ENCODE results near the gene ADAM8. TPM values are rescaled to one million over a fixed set of nuclear protein-coding genes. Genes with fewer than 3 reads are reported as not detected.

ADAM8 gene
- total RNA-seq, 4 donors from 2014 or later, result 3.3 to 5.7 (median 4.3) TPM

- H3K4me1 ChIP-seq, result no peaks in the 10 kb centered on the region
- intact Hi-C loops (cut with DNase I), result no loop called here
- H3K27ac ChIP-seq, result no peak overlapping the region
- peaks cover 0 to 62% (median 6%) of the 10 kb centered on the region in 4 donors for H3K27me3 ChIP-seq
- 83 to 84% methylated on average over 7 to 9 of the region's 11 CpGs for WGBS, 2 donors
- H3K9me3 ChIP-seq, result no peaks in the 10 kb centered on the region
- no peak for TF ChIP-seq CTCF (IDR thresholded peaks at IDR 0.05)
- TF ChIP-seq POLR2A (IDR thresholded peaks at IDR 0.05), result no peak
- no peaks in the 10 kb centered on the region for H3K36me3 ChIP-seq
- DNase-seq, result no peak
- no peak overlapping the region for H3K4me3 ChIP-seq
These were observed 55.3 kb downstream of the ADAM8 start for GRCh38 chr10:133221331-133221730.

DNA sequence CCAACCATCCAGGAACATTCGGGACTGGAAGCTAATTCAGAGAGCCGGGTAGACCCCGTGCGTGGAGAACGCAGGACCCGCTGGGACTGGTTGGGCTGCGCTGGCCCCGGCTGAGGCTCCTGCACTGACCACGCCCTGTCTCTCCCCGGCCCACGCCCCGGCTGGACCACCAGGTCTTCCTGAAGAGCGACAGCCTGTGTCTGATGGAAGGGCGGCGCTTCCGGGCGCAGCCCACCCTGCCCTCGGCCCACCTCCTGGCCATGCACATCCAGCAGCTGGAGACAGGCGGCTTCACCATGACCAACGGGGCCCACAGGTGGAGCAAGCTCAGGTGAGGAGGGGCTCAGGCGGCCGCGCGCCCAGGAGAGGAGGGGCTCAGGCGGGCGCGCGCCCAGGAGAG, 56.9 kb downstream of the ADAM8 start:
- no peak for DNase-seq
- no peak for TF ChIP-seq POLR2A (IDR thresholded peaks at IDR 0.05)
- no peak for TF ChIP-seq CTCF (IDR thresholded peaks at IDR 0.05)
- WGBS, 2 donors, result no CpG with 5 or more reads among the region's 28 CpGs
- Histone ChIP-seq H3K36me3 (no peaks in the 10 kb centered on the region), H3K27ac (no peak overlapping the region), H3K4me1 (no peaks in the 10 kb centered on the region), H3K4me3 (no peak overlapping the region), H3K9me3 (no peaks in the 10 kb centered on the region), H3K27me3 (peaks cover 0 to 56% (median 6%) of the 10 kb centered on the region in 4 donors)
- intact Hi-C loops (cut with DNase I), result no loop called here

GRCh38 chr10:133218891-133219290, 57.8 kb downstream of the ADAM8 start:
- intact Hi-C loops (cut with DNase I), result no loop called here
- H3K4me1 ChIP-seq, result no peaks in the 10 kb centered on the region
- TF ChIP-seq POLR2A (IDR thresholded peaks at IDR 0.05) (no peak), CTCF (IDR thresholded peaks at IDR 0.05) (no peak)
- no peaks in the 10 kb centered on the region for H3K36me3 ChIP-seq
- WGBS, 2 donors, result 53% methylated on average over 18 of the region's 20 CpGs; no CpG with 5 or more reads in 1 of the 2 donors
- no peak overlapping the region for H3K27ac ChIP-seq
- DNase-seq, result no peak
- H3K9me3 ChIP-seq, result no peaks in the 10 kb centered on the region
- H3K4me3 ChIP-seq, result no peak overlapping the region
- peaks cover 0 to 53% (median 6%) of the 10 kb centered on the region in 4 donors for H3K27me3 ChIP-seq

GRCh38 chr10:133217800-133218589, 58.7 kb downstream of the ADAM8 start:
- Histone ChIP-seq H3K36me3 (no peaks in the 10 kb centered on the region), H3K27me3 (peaks cover 0 to 59% (median 6%) of the 10 kb centered on the region in 4 donors), H3K4me1 (no peaks in the 10 kb centered on the region), H3K27ac (no peak overlapping the region), H3K4me3 (no peak overlapping the region), H3K9me3 (no peaks in the 10 kb centered on the region)
- no peak for TF ChIP-seq POLR2A (IDR thresholded peaks at IDR 0.05)
- TF ChIP-seq CTCF (IDR thresholded peaks at IDR 0.05), result no peak
- DNase-seq, result no peak
- 77 to 82% methylated on average over 15 to 18 of the region's 25 CpGs for WGBS, 2 donors
- intact Hi-C loops (cut with DNase I), result no loop called here

DNA sequence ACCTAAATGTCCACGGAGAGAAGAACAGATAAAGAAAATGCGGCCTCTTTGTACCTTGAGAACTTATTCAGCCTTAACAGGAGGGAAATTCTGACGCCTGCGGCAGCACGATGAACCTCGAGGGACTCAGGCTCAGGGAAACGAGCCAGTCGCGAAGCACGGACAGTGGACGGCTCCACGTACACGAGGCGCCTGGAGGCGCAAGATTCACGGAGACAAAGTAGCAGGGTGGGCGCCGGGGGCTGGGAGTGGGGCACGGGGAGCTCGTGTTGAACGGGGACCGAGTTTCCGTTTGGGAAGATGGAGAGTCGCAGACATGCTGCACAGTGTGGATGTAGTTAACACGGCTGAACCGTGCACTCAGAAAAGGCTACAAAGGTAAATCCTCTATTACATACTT, 59.9 kb downstream of the ADAM8 start:
- intact Hi-C loops (cut with DNase I), result no loop called here
- peaks cover 0 to 66% (median 6%) of the 10 kb centered on the region in 4 donors for H3K27me3 ChIP-seq
- no peak overlapping the region for H3K4me3 ChIP-seq
- no peaks in the 10 kb centered on the region for H3K9me3 ChIP-seq
- no peak overlapping the region for H3K27ac ChIP-seq
- no peaks in the 10 kb centered on the region for H3K4me1 ChIP-seq
- DNase-seq, result no peak
- no peaks in the 10 kb centered on the region for H3K36me3 ChIP-seq
- WGBS, 2 donors, result 84% methylated on average over 23 to 26 of the region's 26 CpGs
- TF ChIP-seq POLR2A (IDR thresholded peaks at IDR 0.05) (no peak), CTCF (IDR thresholded peaks at IDR 0.05) (no peak)

All from esophagus squamous epithelium (tissue), 5 donors.